HCEC 1CT (cell line): ENCODE results near the gene PCSK9.
"Not testable (repeated sequence)": the region's sequence is repeated elsewhere in the genome, so short reads cannot be mapped to it uniquely, and the experiment has no call there.

Experiments
- DNase-seq: peaks from one replicate; pipeline ENCODE4 v3.0.0-alpha.2; 2017

Gene PCSK9

DNA sequence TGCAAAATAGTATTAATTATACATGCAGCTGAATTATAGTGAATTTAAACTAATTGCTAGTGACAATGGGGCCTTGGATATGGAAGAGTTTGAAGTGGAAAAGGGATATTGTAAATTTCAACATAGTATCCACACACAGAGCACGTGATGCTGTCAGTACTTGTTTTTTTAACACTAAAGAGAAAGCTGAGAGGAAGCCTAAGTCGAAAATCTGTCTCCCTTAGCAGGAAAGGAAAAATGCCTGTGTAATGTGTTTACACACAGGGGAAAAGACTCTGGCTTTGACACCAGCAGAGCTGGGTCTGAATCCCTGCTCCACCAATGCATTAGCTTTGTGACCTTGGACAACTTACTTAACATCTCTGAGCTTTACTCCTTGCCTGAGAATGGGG, 42.6 kb downstream of the PCSK9 start:
- no peak for DNase-seq

GRCh38 chr1:55084257-55084656, 44.9 kb downstream of the PCSK9 start:
- no peak for DNase-seq

DNA sequence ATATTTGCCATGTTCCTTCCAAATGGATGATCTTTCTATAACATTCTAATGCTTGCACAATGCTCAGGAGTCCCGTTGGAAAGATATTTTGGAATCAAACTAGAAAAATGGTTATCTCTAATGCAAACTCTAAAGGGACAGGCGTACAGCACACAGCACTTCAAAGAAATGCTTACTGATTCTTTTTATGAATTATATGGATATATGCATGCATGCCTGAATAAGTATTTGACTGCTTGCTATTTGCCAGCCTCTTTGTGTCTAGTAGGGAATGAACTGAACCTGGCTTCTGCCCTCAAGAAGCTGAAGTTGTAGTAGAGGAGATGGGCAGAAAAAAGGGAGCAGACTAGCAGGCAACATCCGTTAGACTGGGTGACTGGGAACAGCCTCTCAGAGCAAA, 48.1 kb downstream of the PCSK9 start:
- no peak for DNase-seq

GRCh38 chr1:55088413-55088812, 49.1 kb downstream of the PCSK9 start:
- DNase-seq = no peak

DNA sequence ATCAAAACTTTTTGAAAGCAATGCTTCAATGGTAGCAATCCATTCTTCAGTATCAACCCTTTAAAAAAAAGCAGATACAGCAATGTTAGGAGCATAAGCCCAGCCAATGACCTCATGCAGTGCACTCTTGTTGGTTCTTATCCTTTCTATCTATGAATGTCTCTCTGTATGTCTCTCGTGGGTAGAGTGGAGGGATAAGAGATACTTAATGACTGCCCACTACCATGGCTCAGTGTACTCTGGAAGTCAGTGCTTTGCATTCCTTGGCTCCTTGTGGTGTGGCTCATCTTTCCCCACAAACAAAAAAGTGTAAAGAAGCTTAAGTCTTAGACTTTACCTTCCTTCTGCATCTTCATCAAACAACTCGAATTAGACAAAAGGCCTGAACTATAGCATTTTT, 50.3 kb downstream of the PCSK9 start:
- DNase-seq = no peak

- DNase-seq = no peak
Observed at GRCh38 chr1:55092475-55092874, 53.1 kb downstream of the PCSK9 start.

- no peak for DNase-seq
Observed at GRCh38 chr1:55095095-55095494, 55.7 kb downstream of the PCSK9 start.

DNA sequence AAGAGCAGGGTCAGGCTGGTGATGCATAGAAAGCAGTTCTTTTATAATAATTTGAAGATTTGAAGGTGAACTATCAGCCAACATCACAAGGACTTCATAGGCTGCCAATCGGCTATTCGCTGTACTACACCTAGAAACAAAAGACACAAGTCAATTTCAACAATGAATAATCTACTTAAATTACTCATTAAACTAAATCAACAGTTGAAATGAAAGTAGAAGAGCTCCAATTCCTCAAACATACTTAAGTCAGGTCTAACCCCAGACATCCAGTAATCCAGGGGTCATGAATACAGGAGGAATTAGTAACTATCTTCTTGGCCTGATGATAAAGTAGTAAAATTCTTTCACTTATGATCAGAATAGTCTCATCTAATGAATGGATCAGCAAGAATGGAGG, 64.5 kb downstream of the PCSK9 start:
- no peak for DNase-seq

DNA sequence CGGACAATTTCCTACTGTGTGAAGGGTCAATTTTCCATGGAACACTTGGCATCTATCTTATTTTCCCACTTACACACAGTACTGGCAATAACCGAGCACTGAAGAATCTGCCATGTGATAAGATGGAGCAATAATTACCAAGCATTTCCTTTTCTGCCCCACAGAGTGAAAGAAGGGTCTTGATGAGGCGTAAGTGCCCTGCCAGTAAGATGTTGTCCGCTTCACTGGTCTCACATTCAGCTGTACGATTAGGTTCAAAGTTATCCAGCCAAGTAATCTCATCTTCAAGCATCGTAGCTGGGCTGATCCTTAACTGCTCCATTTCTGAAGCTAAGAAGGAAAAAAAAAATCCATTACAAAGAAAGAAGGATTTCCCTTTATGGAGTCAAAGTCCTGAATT, 67.8 kb downstream of the PCSK9 start:
- no peak for DNase-seq

DNA sequence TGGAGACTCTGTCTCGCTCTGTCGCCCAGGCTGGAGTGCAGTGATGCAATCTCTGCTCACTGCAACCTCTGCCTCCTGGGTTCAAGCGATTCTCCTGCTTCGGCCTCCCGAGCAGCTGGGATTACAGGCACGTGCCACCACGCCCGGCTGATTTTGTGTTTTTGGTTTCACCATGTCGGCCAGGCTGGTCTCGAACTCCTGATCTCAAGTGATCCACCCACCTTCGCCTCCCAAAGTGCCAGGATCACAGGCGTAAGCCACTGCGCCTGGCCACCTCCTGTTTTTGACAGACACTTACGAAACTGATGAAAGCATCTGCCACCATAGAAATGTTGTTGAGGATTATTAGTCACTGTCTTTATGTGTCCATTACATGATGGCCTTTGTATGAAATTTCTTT, 69.7 kb downstream of the PCSK9 start:
- not testable (repeated sequence) for DNase-seq
